ENCODE data around the gene GABRG3.

GABRG3 gene

GRCh38 chr15:27097506-27097905 is 126.5 kb downstream of the GABRG3 start:
- no peak for DNase-seq (ENCODE audit: low read depth, low spot score)

GRCh38 chr15:27101982-27102381 is 131.0 kb downstream of the GABRG3 start:
- DNase-seq (ENCODE audit: low read depth, low spot score), result no peak

- DNase-seq (ENCODE audit: low read depth, low spot score), result no peak
Observed at GRCh38 chr15:27111323-27111722, 140.3 kb downstream of the GABRG3 start.

GRCh38 chr15:27114473-27114872 is 143.5 kb downstream of the GABRG3 start:
- DNase-seq (ENCODE audit: low read depth, low spot score), result no peak

GRCh38 chr15:27119695-27120266 is 148.8 kb downstream of the GABRG3 start:
- DNase-seq (ENCODE audit: low read depth, low spot score), result no peak

GRCh38 chr15:27121672-27122071 is 150.7 kb downstream of the GABRG3 start:
- no peak for DNase-seq (ENCODE audit: low read depth, low spot score)

- no peak for DNase-seq (ENCODE audit: low read depth, low spot score)
Observed at GRCh38 chr15:27123291-27123690, 152.3 kb downstream of the GABRG3 start.

GRCh38 chr15:27123808-27124207 is 152.8 kb downstream of the GABRG3 start:
- DNase-seq (ENCODE audit: low read depth, low spot score), result no peak

GRCh38 chr15:27124287-27124871 is 153.4 kb downstream of the GABRG3 start:
- DNase-seq (ENCODE audit: low read depth, low spot score), result no peak

- no peak for DNase-seq (ENCODE audit: low read depth, low spot score)
Observed at GRCh38 chr15:27125185-27125584, 154.2 kb downstream of the GABRG3 start.

GRCh38 chr15:27126449-27126848 is 155.5 kb downstream of the GABRG3 start:
- no peak for DNase-seq (ENCODE audit: low read depth, low spot score)

- DNase-seq (ENCODE audit: low read depth, low spot score), result no peak
Observed at GRCh38 chr15:27127815-27128570, 157.0 kb downstream of the GABRG3 start.

- DNase-seq (ENCODE audit: low read depth, low spot score), result no peak
Observed at GRCh38 chr15:27133249-27133648, 162.3 kb downstream of the GABRG3 start.

- DNase-seq (ENCODE audit: low read depth, low spot score), result no peak
Observed at GRCh38 chr15:27134481-27134880, 163.5 kb downstream of the GABRG3 start.

- no peak for DNase-seq (ENCODE audit: low read depth, low spot score)
Observed at GRCh38 chr15:27135151-27135550, 164.2 kb downstream of the GABRG3 start.

GRCh38 chr15:27137127-27137526 is 166.1 kb downstream of the GABRG3 start:
- DNase-seq (ENCODE audit: low read depth, low spot score), result no peak

GRCh38 chr15:27165590-27165989 is 194.6 kb downstream of the GABRG3 start:
- DNase-seq (ENCODE audit: low read depth, low spot score), result no peak

- DNase-seq (ENCODE audit: low read depth, low spot score), result no peak
Observed at GRCh38 chr15:27166917-27167316, 195.9 kb downstream of the GABRG3 start.

GRCh38 chr15:27167738-27168137 is 196.8 kb downstream of the GABRG3 start:
- DNase-seq (ENCODE audit: low read depth, low spot score), result no peak

GRCh38 chr15:27170851-27171250 is 199.9 kb downstream of the GABRG3 start:
- DNase-seq (ENCODE audit: low read depth, low spot score), result no peak

- DNase-seq (ENCODE audit: low read depth, low spot score), result no peak
Observed at GRCh38 chr15:27172821-27173220, 201.8 kb downstream of the GABRG3 start.

GRCh38 chr15:27175472-27176153 is 204.6 kb downstream of the GABRG3 start:
- DNase-seq (ENCODE audit: low read depth, low spot score), result no peak
